PFSK-1 (cell line): ENCODE measurements around the gene MAP1B.

Source experiments
- FOXP2 ChIP-seq: optimal IDR thresholded peaks from 2 replicates; pipeline ENCODE3; 2011; ENCODE audit warnings: borderline replicate concordance, control low read depth, inconsistent platforms; ENCODE audit not compliant: insufficient read depth; ENCODE audit errors: extremely low read length, extremely low read depth
- POLR2AphosphoS5 ChIP-seq: IDR thresholded peaks from 2 replicates; pipeline ENCODE4 v1.6.1; 2012; ENCODE audit warnings: low read depth, mild to moderate bottlenecking, control low read depth, low read length, moderate library complexity
- SIN3A ChIP-seq: IDR thresholded peaks from 2 replicates; pipeline ENCODE4 v1.6.1; 2012; ENCODE audit warnings: mild to moderate bottlenecking, low read length, moderate library complexity, borderline replicate concordance; ENCODE audit not compliant: insufficient read depth
- TAF1 ChIP-seq: IDR thresholded peaks from 2 replicates; pipeline ENCODE4 v1.6.1; 2012; ENCODE audit warnings: low read length, control low read depth, borderline replicate concordance; ENCODE audit not compliant: insufficient read depth
- TF ChIP-seq, protein P1 (sequence below), 2 experiments: IDR thresholded peaks; 2 replicates each; pipeline versions ENCODE4 v1.6.1 to v1.8.0; 2011 to 2012; ENCODE audit warnings: low read depth in 2 of 2, low read length in 2 of 2, control low read depth in 1 of 2, inconsistent platforms in 1 of 2, mild to moderate bottlenecking in 1 of 2, moderate library complexity in 1 of 2; ENCODE audit not compliant: insufficient read depth in 1 of 2

The MAP1B gene

DNA sequence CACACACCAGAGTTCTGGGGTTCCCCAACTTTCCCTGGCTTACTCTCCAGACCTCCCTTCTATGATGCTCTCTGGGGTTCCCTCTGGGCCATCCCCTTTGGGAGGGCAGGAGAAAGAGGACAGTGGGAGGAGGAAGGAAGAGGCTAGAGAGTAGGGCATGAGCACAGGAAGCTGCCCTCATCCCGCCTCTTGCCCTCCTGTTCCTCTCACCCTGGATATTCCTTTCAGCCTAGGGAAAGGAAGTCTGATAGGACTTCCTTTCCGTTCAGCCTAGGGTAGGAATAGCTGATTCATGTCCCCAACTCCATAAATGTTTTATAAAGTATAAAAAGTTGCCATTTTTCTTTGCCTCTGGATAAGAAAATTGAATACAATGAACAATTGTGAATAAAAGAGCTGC lies 7.4 kb downstream of the MAP1B start:
- TF ChIP-seq, protein P1, sequence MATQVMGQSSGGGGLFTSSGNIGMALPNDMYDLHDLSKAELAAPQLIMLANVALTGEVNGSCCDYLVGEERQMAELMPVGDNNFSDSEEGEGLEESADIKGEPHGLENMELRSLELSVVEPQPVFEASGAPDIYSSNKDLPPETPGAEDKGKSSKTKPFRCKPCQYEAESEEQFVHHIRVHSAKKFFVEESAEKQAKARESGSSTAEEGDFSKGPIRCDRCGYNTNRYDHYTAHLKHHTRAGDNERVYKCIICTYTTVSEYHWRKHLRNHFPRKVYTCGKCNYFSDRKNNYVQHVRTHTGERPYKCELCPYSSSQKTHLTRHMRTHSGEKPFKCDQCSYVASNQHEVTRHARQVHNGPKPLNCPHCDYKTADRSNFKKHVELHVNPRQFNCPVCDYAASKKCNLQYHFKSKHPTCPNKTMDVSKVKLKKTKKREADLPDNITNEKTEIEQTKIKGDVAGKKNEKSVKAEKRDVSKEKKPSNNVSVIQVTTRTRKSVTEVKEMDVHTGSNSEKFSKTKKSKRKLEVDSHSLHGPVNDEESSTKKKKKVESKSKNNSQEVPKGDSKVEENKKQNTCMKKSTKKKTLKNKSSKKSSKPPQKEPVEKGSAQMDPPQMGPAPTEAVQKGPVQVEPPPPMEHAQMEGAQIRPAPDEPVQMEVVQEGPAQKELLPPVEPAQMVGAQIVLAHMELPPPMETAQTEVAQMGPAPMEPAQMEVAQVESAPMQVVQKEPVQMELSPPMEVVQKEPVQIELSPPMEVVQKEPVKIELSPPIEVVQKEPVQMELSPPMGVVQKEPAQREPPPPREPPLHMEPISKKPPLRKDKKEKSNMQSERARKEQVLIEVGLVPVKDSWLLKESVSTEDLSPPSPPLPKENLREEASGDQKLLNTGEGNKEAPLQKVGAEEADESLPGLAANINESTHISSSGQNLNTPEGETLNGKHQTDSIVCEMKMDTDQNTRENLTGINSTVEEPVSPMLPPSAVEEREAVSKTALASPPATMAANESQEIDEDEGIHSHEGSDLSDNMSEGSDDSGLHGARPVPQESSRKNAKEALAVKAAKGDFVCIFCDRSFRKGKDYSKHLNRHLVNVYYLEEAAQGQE (IDR thresholded peaks at IDR 0.05; ENCODE audit: insufficient read depth in 1 of 2, low read depth in 2 of 2, low read length in 2 of 2) = no peak
- TF ChIP-seq SIN3A = no peak
- no peak for TF ChIP-seq POLR2AphosphoS5
- no peak for TF ChIP-seq FOXP2
- no peak for TF ChIP-seq TAF1

DNA sequence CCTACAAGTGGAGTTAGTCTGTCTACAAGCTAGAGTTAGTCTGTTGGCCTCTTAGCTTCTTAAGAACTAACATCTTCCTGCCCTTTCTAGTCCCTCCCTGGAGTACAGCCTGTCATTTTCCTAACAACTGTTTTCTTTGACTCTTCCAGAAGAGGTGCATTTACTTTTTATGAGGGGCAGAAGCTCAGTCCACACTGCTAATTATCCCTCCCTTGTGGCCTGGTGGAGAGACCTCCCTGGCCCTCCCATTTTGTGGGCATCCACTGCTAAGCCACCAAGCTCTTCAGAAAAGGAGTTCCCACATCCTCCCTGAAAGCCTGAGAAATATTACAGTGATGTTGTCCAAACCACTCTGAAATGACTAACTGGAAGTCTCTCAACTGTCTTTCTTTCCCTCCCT lies 8.0 kb downstream of the MAP1B start:
- TF ChIP-seq TAF1 (no peak), FOXP2 (no peak), POLR2AphosphoS5 (no peak), SIN3A (no peak)
- TF ChIP-seq, protein P1 (IDR thresholded peaks at IDR 0.05; ENCODE audit: insufficient read depth in 1 of 2, low read depth in 2 of 2, low read length in 2 of 2) = no peak

DNA sequence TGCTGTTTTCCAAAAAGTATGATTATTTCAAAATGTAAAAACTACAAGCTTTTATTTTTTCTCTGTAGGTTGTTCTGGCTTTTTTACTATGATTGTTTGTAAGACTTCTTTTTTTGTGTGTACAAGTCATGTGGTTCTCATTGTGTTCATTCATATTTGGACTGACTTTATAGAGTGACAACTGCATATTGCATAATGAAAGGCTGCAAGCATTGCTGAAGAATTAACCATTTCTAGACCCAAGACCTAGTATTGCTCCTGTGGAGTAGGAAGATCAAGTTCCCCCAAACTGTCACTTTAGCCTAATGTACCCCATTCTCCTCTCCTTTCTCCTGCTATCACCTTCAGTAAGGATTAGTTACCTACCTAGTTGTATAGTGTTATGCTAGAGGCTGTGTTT lies 10.0 kb downstream of the MAP1B start:
- TF ChIP-seq FOXP2 (no peak), SIN3A (no peak), POLR2AphosphoS5 (no peak)
- TF ChIP-seq, protein P1 (IDR thresholded peaks at IDR 0.05; ENCODE audit: insufficient read depth in 1 of 2, low read depth in 2 of 2, low read length in 2 of 2) = no peak

DNA sequence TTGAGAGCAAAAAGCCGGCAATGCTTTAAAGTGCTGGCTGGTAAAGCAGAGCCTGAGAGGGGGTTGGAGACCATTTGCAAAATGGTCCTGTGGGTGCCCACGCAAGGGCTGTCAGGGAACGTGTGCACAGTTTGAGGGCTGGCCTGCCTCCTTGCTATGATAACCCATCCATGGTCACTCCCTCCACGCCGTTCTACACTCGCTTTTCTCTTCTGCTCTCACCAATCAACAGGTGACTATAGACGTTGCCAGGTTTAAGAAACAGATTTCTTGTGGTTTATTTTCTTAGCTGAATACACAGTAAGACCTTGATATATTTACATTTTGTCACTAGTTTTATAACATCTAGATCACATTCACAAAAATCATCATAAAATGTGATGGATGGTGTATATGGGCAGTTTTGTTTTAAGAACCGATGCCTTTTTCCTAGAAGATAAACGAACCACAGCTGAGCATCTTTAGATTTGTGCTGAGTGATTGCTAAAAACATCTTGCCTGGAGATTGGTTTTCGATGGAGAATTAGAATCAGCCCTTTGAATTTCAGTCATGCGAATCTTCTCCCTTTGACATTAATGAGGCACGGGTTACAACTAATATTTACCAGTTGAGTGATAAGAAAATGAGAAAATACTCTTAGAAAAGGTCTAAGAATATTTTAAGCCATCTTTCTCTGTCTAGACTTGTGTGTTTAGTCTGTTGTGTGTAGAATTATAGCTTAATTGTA lies 13.9 kb downstream of the MAP1B start:
- no peak for TF ChIP-seq FOXP2
- no peak for TF ChIP-seq SIN3A
- TF ChIP-seq, protein P1 (IDR thresholded peaks at IDR 0.05; ENCODE audit: insufficient read depth in 1 of 2, low read depth in 2 of 2, low read length in 2 of 2) = no peak
- no peak for TF ChIP-seq POLR2AphosphoS5

DNA sequence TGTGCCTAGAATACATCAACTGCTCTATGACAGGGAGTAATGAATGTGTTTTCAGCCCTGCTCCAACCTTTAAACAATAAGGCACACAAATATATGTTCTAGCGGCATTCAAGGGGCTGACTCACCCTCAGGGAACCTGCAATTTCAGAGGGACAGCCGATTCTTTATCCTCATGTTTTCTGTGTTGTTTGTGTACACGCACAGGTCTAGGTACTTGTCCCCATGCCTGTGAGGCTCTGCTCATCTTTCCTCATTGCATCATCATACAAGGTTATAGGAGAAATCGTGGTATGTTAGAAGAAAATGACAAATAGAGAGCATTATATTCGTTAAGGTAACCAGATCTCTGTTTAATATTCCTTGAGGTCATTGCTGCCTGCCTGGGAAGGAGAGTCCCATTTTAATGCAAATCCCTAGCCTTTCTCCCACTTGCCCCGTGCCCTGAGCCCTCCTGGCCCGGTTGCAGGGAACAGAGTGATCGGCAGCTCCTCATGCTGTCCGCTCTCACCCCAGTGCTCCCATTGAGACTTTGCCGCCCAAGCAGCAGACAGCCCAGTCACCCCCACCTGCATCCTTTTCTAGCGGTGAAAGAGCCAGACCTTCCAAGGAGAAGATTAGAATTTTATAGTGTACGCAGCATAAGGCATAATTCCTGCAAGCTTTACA lies 14.6 kb downstream of the MAP1B start:
- TF ChIP-seq POLR2AphosphoS5 = no peak
- TF ChIP-seq, protein P1 (IDR thresholded peaks at IDR 0.05; ENCODE audit: insufficient read depth in 1 of 2, low read depth in 2 of 2, low read length in 2 of 2) = no peak
- no peak for TF ChIP-seq TAF1
- no peak for TF ChIP-seq FOXP2
- no peak for TF ChIP-seq SIN3A
